Islet precursor cell (in vitro differentiated cells): ENCODE measurements around the gene SKA2.
"Not testable (repeated sequence)": the region's sequence is repeated elsewhere in the genome, so short reads cannot be mapped to it uniquely, and the experiment has no call there.

ENCODE experiments used
- DNase-seq: peaks from one replicate; pipeline ENCODE4 v3.0.0-alpha.2; 2018

The SKA2 gene, protein sequence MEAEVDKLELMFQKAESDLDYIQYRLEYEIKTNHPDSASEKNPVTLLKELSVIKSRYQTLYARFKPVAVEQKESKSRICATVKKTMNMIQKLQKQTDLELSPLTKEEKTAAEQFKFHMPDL

DNA sequence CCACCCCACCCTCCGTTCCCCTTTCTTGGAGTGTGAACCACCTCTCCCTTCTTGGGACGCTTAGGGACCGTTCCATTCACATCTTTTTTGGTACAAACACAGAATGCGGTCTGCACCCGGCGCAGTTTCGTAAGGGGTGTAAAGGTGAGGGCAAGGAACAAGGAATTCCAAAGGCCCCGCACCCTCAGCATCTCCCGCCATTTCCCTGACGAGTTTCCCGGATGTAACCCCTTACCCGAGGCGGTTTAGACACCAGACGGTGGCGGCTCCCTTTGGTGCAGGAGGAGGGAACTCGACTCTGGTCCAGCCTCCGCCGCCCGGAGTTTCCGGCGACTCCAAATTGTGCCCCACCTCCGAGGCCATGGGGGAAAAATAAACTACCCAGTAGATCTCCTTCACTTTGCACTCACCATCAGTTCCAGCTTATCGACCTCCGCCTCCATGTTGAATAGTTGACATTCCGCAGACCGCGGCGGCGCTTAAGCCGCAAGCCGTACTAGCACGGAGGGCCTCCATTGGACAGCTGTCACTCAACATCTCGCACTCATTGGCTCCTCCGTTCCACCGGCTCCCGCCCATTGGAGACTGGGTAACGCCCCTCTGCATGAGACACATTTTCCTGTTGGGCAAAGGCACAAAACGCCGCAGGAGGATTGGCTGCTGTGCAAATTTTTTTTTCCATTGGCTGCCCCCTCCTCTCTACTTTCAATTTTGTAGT, at the start of gene SKA2:
Gene SKA2 (minus strand): TSS at position 466 of the 718 bp plus-strand sequence. CDS start 23 bp downstream, at position 443.
- no peak for DNase-seq

DNA sequence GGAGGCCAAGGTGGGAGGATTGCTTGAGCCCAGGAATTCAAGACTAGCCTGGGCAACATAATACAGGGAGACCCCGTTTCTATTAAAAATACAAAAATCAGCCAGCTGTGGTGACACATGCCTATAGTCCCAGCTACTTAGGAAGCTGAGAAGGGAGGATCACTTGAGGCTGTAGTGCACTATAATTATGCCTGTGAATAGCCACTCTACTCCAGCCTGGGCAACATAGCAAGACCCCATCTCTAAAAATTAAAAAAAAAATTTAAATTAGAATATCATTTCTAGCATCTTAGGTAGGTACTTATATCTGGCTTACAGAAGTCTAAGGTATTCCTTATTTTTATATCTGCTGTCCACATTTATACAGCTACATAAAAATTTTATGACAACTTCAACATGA, 47.3 kb upstream of the SKA2 start:
- no peak for DNase-seq

DNA sequence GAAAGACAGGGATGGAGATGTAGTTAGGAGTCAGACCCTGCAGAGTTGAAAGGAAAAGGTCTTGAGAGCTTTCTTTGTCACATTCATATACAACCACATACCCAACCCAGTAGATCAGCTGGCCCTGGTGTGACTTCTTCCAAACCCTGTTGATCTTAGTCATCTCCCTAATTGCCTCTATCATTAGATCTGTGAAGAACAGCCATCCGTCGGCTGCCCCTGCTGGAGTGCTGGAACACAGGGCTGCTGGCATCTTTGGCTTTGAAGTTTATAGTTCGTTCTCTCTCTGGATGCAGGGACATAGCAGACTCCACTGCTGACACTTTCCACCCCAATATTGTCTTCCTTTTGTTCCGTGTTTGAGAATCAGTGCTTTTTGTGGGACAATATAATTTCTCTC, 44.4 kb upstream of the SKA2 start:
- DNase-seq, result peak; percentile 63

DNA sequence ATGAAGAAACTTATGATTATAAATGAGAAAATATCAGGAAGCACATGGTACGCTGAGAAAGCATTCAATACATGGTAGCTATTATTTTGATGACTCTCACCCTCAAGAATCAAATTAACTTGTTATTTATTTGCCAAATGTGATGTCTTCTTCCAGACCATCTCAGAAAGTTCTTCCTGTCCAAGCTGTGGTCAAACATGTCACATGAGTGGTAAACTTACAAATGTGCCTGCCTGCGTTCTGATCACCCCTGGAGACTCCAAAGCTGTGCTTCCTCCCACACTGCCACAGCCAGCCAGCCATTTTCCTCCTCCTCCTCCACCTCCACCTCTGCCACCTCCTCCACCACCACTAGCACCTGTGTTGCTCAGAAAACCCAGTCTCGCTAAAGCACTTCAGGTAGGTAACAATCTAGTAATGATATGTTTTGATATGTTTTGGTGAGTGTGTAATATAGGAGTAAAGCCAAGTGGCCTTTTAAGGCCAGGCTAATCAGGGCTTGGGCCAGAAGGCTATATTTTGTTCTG, 38.4 kb upstream of the SKA2 start:
- DNase-seq, result no peak

DNA sequence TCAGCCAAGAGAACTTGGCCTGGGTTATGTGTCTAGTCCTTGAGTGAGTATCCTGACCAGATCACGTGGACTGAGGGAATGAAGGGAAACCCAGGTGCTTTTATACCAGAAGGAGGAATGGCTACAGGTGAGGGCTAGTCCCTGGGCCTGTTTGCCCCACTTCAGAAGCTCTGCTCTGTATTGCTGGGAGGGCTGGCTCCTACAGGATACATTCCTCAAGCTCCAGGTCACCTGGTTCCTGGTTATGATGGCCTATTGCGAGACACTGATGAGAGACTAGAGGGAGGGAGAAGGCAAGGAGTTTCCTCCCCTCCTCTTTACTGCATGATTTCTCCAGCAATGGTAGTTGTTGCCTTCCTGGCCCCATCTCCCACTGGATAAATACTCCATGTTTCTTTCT, 35.8 kb upstream of the SKA2 start:
- DNase-seq, result no peak

DNA sequence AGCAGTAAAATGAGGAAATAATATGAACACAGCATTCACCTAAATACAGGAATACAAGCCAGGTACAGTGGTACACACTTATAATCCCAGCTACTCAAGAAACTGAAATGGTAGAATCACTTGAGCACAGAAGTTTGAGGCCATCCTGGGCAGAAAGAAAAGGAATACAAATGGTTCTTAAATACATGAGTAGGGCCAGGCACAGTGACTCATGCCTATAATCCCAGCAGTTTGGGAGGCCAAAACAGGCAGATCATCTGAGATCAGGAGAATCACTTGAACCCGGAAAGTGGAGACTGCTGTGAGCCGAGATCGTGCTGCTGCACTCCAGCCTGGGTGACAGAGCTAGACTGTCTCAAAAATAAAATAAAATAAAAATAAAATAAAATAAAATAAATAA, 31.9 kb upstream of the SKA2 start:
- DNase-seq, result peak; percentile 40

DNA sequence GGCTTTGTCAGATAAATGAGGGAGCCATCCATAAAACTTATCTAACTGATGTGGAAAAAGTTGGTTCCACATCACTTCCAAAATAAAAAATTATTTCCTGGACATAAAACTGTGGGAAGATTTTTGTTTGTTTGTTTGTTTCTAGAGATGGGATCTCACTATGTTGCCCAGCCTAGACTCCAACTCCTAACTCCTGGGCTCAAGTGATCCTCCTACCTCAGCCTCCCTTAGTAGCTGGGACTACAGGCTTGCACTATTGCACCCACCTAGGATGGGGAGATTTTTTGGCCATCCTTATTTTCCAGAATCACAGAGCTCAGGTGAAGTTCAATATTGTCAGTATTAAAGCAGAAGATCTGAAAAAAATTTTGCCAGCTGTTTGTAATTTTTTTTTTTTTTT, 31.0 kb upstream of the SKA2 start:
- DNase-seq, result no peak

DNA sequence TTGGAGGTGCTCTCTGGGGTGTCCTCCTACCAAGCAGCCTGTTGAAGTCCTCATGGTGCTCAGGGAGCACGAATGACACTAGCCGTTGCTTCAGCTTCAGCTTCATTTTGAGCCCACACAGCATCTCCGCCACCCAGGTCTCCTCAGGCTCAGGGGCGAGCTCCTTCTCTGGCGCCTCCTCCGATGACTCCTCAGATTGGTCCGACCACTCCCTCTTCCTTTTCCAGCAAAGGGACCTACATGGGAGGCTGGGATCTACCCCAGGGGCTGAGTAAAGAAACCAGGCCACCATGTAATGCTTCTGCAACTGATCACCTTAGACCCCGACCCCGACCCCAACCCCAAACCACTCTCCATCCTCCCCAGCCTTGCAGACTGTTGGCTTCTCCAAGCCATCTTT, 26.5 kb upstream of the SKA2 start:
- DNase-seq, result no peak

DNA sequence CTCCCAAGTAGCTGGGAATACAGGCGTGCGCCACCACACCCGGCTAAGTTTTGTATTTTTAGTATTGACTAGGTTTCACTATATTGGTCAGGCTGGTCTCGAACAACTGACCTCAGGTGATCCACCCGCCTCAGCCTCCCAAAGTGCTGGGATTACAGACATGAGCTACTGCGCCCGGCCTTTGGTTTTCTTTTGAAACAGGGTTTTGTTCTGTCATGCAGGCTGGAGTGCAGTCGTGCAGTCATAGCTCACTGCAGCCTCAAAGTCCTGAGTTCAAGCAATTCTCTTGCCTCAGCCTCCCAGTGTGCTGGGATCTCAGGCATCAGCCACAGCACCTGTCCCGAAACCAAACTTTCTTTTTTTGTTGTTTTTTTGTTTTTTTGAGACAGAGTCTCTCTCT, 25.6 kb upstream of the SKA2 start:
- DNase-seq, result no peak

DNA sequence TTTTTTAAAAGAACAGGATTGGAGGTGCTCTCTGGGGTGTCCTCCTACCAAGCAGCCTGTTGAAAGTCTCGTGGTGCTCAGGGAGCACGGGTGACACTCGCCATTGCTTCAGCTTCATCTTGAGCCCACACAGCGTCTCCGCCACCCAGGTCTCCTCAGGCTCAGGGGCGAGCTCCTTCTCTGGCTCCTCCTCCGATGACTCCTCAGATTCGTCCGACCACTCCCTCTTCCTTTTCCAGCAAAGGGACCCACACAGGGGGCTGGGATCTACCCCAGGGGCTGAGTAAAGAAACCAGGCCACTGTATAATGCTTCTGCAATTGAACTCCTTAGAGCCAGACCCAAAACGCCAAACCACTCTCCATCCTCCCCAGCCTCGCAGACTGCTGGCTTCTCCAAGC, 24.6 kb upstream of the SKA2 start:
- not testable (repeated sequence) for DNase-seq

DNA sequence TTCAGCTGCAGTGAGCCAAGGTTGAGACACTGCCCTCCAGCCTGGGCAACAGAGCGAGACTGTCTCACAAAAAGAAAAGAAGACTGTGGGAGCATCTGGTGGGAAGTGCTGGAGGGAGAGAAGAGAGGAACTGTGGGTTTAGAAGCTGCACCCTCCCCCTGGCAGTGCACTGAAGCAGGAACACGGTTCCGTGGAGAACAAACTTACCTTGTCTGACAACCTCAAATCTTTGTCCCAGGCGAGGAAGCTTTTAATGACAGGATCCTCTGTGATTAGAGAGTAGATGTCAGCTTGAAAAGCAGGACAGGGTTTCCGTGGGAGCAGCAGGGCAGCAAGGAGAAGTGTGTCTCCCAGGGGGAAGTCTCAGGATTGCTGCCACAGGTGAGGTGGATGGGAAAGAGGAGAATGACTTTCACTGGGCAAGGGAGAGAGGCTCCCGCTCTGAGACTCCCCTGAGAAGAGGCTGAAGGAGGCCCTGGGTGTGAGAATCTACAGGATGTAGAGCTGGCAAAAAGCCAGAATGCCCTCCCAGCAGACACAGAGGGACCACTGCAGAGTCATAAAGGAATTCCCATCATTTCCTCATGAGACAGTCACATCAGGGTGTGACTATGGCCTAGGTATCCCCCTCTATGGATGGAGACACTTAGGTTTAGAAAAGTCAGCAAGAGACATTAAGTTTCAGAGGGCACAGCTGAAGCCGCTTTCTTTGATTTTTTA, 23.4 kb upstream of the SKA2 start:
- DNase-seq, result no peak

DNA sequence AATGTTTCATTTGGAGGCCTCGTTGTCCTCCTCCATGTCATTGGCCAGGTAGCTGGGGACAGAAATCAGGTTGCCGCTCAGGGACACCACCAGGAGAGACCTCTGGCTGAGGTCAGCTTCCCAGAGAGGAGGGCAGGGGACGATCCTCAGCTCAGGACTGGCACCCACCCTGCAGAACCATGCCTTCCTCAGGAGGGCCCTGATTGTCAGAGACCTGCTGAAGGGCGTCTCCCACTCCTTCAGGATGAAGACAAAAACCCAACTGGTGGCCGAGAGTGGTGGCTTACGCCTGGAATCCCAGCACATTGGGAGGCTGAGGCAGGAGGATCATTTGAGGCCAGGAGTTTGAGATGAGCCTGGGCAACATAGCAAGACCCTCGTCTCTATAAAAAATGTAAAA, 20.1 kb upstream of the SKA2 start:
- no peak for DNase-seq

DNA sequence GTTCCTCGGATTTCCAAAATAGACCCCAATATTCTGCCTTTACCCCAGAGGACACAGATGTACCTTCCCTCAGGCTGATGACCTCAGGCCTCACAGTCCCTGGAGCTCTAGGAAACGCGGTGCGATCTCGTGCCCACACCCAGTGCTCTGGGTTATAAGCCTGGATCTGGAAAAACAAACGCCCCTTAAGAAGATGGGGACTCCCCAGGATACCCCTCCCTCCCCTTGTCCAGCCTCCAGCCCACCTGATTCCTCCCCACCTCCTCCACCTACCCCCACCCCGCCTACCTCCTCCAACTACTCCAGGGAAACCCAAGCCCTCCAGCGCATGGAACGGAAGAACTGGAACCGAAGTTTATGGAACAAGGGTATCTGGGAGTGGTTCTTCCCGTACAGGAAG, 19.7 kb upstream of the SKA2 start:
- DNase-seq, result no peak

DNA sequence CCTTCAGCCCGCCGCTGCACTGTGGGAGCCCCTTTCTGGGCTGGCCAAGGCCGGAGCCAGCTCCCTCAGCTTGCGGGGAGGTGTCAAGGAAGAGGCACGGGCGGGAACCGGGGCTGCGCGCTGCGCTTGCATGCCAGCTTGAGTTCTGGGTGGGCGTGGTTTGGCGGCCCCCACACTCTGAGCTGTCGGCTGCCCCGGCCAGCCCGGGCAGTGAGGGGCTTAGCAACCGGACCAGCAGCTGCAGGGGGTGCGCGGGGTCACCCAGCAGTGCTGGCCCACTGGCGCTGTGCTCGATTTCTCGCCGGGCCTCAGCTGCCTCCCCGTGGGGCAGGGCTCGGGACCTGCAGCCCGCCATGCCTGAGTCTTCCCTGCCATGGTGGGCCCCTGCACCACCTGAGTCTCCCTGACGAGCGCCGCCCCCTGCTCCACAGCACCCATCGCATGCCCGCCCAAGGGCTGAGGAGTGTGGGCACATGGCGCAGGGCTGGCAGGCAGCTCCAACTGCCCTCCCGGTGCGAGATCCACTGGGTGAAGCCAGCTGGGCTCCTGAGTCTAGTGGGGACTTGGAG, 17.5 kb upstream of the SKA2 start:
- no peak for DNase-seq

DNA sequence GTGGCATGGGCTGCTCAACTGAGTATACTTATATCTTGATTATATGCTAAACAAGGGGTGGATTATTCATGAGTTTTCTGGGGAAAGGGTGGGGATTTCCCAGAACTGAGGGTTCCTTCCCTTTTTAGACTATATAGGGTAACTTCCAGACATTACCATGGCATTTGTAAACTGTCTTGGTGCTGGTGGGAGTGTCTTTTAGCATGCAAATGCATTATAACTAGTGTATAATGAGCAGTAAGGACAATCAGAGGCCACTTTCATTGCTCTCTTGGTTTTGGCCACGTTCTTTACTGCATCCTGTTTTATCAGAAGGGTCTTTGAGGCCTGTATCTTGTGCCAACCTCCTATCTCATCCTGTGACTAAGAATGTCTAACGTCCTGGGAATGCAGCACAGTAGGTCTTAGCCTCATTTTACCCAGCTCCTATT, 12.6 kb upstream of the SKA2 start:
- DNase-seq, result no peak

DNA sequence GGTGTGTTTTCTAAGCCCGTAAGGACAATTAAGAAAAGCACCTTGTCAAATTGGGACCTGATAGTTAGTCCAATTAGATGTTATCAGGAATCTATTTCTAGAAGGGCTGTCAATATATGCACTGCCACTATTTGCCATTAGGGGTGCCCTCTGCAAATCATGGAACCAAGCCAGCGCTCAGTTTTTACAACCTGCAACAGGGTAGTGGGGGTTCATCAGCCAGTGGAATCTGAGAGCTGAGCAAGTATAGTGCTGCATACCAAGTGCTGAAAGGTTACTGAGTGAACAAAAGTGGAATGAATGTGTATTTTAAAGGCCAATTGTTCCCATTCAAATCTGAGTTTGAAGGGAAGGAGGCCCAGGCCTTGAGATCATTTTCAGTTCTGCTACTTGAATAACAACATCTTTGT, 11.0 kb upstream of the SKA2 start:
- DNase-seq, result no peak

DNA sequence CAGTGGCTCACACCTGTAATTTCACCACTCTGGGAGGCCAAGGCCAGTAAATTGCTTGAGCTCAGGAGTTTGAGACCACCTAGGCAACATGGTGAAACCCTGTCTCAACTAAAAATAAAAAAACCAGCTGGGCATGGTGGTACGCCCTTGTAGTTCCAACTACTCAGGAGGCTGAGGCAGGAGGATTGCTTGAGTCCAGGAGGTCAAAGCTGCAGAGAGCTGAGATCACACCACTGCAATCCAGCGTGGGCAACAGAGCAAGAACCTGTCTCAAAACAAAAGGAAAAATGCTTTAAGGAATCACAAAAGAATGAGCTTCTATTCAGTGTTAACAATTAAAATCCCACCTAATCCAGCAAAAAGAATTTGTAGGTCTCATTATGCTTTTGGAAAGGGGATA, 6.5 kb upstream of the SKA2 start:
- DNase-seq, result no peak

DNA sequence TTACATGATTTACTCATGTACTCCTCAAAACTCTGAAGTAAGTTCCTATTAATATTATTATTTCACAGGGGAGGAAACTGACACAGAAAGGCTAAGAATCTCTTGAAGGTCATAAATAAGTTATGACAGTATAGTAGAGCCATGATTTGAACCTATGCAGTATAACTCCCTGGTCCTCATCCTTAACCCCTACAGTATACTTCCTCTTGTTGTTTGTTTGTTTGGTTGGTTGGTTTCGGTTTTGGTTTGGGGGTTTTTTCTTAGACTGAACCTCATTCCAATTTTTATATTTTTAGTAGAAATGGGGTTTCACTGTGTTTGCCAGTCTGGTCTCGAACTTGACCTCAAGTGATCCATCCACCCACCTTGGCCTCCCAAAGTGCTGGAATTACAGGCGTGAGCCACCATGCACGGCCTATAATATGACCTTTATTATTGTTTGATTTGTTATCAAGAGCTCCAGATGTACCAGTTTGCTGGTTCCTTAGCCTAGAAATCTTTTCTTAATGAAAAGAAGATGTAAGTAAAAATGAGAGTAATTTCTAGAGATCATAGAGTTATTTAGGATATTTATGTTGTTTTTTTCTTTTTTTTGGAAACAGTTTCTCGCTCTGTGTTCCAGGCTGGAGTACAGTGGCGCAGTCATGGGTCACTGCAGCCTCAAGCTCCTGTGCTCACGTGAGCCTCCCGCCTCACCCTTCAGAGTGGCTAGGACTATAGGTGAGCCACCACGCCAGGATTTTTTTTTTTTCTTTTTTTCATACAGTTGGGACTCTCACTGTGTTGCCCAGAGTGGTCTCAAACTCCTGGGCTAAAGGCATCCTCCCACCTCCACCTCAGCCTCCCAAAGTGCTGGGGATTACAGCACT, 5.4 kb upstream of the SKA2 start:
- no peak for DNase-seq

DNA sequence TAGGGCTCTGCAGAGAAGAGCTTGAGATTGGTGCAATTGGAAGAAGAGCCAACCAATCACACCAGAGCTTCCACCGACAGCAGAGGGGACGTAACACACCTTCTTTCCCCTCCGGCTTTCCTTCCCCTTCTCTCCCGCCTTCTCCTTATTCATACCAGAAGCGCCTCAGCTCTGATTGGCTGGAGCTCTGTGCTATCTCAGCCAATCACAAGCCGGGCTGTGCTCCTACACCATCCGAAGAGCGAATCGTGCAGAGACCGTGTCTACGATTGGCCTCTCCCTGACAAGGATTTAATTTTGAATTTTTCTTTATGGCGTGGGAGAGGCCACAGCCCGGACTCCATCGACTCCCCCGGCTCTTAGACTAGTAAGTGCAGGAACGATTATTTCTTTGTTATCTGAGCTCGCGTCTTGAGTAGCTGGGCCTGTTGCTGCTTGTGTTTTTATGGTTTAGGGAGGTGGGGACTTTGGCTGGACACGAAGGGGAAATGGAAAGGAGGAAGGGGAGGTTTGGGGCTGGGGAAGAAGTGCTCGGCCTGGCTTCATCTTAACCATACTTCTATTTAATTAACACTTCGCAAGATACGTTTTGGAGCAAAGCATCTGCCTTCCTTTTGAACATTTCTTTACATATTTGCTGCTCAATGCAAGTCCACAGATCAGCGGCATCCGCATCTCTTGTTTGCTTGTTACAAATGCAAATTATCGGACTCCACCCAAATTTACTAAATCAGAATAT, 622 bp upstream of the SKA2 start, which contains the start of gene PRR11:
Gene PRR11 (plus strand): TSS at position 308 of the 739 bp plus-strand sequence. CDS start 14,007 bp downstream, outside the sequence.
- peak; percentile 100 for DNase-seq

DNA sequence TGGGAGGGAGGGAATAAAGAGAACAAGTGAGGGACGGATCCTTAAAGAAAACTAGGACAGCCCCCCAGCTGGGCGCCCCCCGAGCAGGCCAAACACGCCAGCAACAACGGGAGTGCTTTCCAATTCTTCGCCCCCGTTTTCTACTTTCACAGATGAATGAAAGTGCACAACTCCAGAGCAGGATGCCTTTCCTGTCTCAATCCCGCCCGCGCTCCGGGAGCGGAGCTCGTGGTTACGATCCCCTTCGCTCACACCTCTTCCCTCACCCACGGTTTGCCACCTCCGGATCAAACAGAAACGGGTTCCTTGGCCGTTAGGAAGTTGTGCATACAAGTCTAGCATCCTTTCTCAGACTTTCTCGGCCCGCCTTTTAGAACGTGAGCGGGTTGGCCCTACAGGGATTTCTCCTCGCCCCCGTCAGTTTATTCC, 680 bp downstream of the SKA2 start:
- peak; percentile 83 for DNase-seq

DNA sequence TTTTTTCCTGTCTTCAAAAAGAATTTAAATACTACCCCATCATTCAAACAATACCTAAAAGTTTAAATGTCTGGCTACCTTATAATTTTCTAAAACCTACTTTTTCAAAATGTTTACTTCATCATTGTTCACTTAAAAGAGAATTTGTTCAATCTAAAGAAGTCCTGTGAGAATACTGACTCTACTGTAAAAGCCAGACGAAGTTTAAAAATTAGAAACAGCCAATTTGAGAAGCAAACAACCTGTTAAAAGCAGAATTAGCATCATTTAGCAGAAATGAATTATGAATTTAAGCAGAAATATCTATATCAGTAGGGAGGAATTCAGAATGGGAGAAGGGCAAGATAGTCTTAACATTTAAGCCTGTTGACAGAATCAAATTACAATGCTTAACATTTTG, 2.1 kb downstream of the SKA2 start:
- DNase-seq, result no peak

DNA sequence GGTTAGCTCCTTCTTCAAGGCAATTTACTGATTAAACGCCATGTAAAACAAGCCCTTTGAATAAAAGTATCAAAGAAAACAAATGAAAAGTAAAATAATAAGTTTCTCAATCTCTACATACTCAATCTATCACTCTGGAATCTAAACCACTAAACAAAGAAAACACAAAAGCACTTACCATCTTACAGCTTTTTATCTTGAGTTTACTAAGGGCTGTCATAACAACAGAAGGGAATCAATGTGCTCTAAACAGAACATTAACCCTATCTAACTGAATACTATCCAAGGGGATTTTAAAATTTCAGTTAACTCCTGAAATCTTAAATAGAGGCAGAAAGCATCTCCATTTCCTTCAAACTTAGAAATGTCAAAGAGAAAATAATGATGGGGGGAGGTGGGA, 3.4 kb downstream of the SKA2 start:
- DNase-seq, result no peak
